ENCODE data around the gene NDST1. TPM values are rescaled to one million over a fixed set of nuclear protein-coding genes. Genes with fewer than 3 reads are reported as not detected.

Gene NDST1
- total RNA-seq, 1 experiment from 2014 or later, result 68.9 TPM

GRCh38 chr5:150554857-150555256, 46.9 kb downstream of the NDST1 start:
- no peak for TF ChIP-seq CTCF (IDR thresholded peaks at IDR 0.05; ENCODE audit: unreplicated experiment)
- Mint-ChIP-seq H3K36me3 (ENCODE audit: insufficient read depth, unreplicated experiment) (peaks cover 52% of the 10 kb centered on the region), H3K4me1 (ENCODE audit: insufficient read depth, unreplicated experiment) (peaks cover 3% of the 10 kb centered on the region), H3K4me3 (ENCODE audit: unreplicated experiment) (no peak overlapping the region), H3K27me3 (ENCODE audit: insufficient read depth, unreplicated experiment) (no peaks in the 10 kb centered on the region), H3K9me3 (ENCODE audit: unreplicated experiment) (no peaks in the 10 kb centered on the region), H3K27ac (ENCODE audit: low read depth, unreplicated experiment) (no peak overlapping the region)
- intact Hi-C loops (cut with micrococcal nuclease), result no loop called here
- no TSS peak for BruUV-seq (replicated peaks)
- POLR2A ChIA-PET, result no interaction called here
- DNase-seq (ENCODE audit: unreplicated experiment), result no peak
- CTCF ChIA-PET, result interaction anchor here (1.1 to 18.5 kb wide), 5 partner anchors 7 to 145 kb away, joined by 3 to 429 read pairs (median 18); partner anchors contain the start of genes MYOZ3 and RBM22

- peaks cover 14% of the 10 kb centered on the region for H3K4me1 Mint-ChIP-seq (ENCODE audit: insufficient read depth, unreplicated experiment)
- ChIA-PET POLR2A (interaction anchor here (1.2 to 1.5 kb wide), 2 partner anchors 14 to 145 kb away, joined by 4 to 6 read pairs; partner anchors contain the start of gene RBM22), CTCF (interaction anchor here (0.5 to 18.5 kb wide), 7 partner anchors 8 to 387 kb away, joined by 3 to 429 read pairs (median 14); partner anchors contain the start of genes MYOZ3 and RBM22)
- intact Hi-C loops (cut with micrococcal nuclease), result no loop called here
- H3K36me3 Mint-ChIP-seq (ENCODE audit: insufficient read depth, unreplicated experiment), result peaks cover 39% of the 10 kb centered on the region
- no peaks in the 10 kb centered on the region for H3K9me3 Mint-ChIP-seq (ENCODE audit: unreplicated experiment)
- TF ChIP-seq CTCF (IDR thresholded peaks at IDR 0.05; ENCODE audit: unreplicated experiment), result no peak
- BruUV-seq (replicated peaks), result no TSS peak
- H3K27ac Mint-ChIP-seq (ENCODE audit: low read depth, unreplicated experiment), result peak overlapping the region; percentile 16
- H3K27me3 Mint-ChIP-seq (ENCODE audit: insufficient read depth, unreplicated experiment), result no peaks in the 10 kb centered on the region
- DNase-seq (ENCODE audit: unreplicated experiment), result no peak
- no peak overlapping the region for H3K4me3 Mint-ChIP-seq (ENCODE audit: unreplicated experiment)
Measured at GRCh38 chr5:150556106-150556505, 48.2 kb downstream of the NDST1 start.

GRCh38 chr5:150556859-150557508, 49.1 kb downstream of the NDST1 start:
- TF ChIP-seq CTCF (IDR thresholded peaks at IDR 0.05; ENCODE audit: unreplicated experiment), result no peak
- intact Hi-C loops (cut with micrococcal nuclease), result no loop called here
- no peaks in the 10 kb centered on the region for H3K9me3 Mint-ChIP-seq (ENCODE audit: unreplicated experiment)
- H3K36me3 Mint-ChIP-seq (ENCODE audit: insufficient read depth, unreplicated experiment), result peaks cover 30% of the 10 kb centered on the region
- no peak for DNase-seq (ENCODE audit: unreplicated experiment)
- no peaks in the 10 kb centered on the region for H3K27me3 Mint-ChIP-seq (ENCODE audit: insufficient read depth, unreplicated experiment)
- H3K4me3 Mint-ChIP-seq (ENCODE audit: unreplicated experiment), result no peak overlapping the region
- ChIA-PET CTCF (interaction anchor here (0.5 to 18.5 kb wide), 11 partner anchors 9 to 388 kb away, joined by 3 to 429 read pairs (median 4); partner anchors contain the start of genes IRGM, MYOZ3 and RBM22), POLR2A (interaction anchor here (1.2 to 1.5 kb wide), 4 partner anchors 15 to 239 kb away, joined by 3 to 6 read pairs (median 4); partner anchors contain the start of gene RBM22)
- BruUV-seq (replicated peaks), result TSS peak; percentile 5
- H3K27ac Mint-ChIP-seq (ENCODE audit: low read depth, unreplicated experiment), result peak overlapping the region; percentile 16
- peaks cover 14% of the 10 kb centered on the region for H3K4me1 Mint-ChIP-seq (ENCODE audit: insufficient read depth, unreplicated experiment)

- Mint-ChIP-seq H3K9me3 (ENCODE audit: unreplicated experiment) (no peaks in the 10 kb centered on the region), H3K4me1 (ENCODE audit: insufficient read depth, unreplicated experiment) (peaks cover 14% of the 10 kb centered on the region), H3K27me3 (ENCODE audit: insufficient read depth, unreplicated experiment) (no peaks in the 10 kb centered on the region), H3K27ac (ENCODE audit: low read depth, unreplicated experiment) (no peak overlapping the region), H3K36me3 (ENCODE audit: insufficient read depth, unreplicated experiment) (peaks cover 26% of the 10 kb centered on the region), H3K4me3 (ENCODE audit: unreplicated experiment) (no peak overlapping the region)
- ChIA-PET POLR2A (interaction anchor here (1.2 kb wide), 3 partner anchors 107 to 238 kb away, joined by 3 to 4 read pairs (median 3); partner anchors contain the start of gene RBM22), CTCF (interaction anchor here (0.6 to 18.5 kb wide), 9 partner anchors 10 to 289 kb away, joined by 3 to 429 read pairs (median 4); partner anchors contain the start of genes IRGM, MYOZ3 and RBM22)
- no peak for TF ChIP-seq CTCF (IDR thresholded peaks at IDR 0.05; ENCODE audit: unreplicated experiment)
- intact Hi-C loops (cut with micrococcal nuclease), result no loop called here
- DNase-seq (ENCODE audit: unreplicated experiment), result no peak
- no TSS peak for BruUV-seq (replicated peaks)
Measured at GRCh38 chr5:150557509-150557872, 49.6 kb downstream of the NDST1 start.
